Measurements from ENCODE around the gene RAB6C.
"Not testable (repeated sequence)": the region's sequence is repeated elsewhere in the genome, so short reads cannot be mapped to it uniquely, and the experiment has no call there.

Gene RAB6C

GRCh38 chr2:129996657-129997237 is 17.3 kb downstream of the RAB6C start:
- DNase-seq, result not testable (repeated sequence)

- not testable (repeated sequence) for DNase-seq
Observed at GRCh38 chr2:129998771-129999170, 19.3 kb downstream of the RAB6C start.

- DNase-seq, result not testable (repeated sequence)
Observed at GRCh38 chr2:130005862-130006261, 26.4 kb downstream of the RAB6C start.

- DNase-seq, result not testable (repeated sequence)
Observed at GRCh38 chr2:130016701-130017100, 37.2 kb downstream of the RAB6C start.

GRCh38 chr2:130019402-130019801 is 39.9 kb downstream of the RAB6C start:
- DNase-seq, result no peak

- DNase-seq, result not testable (repeated sequence)
Observed at GRCh38 chr2:130020069-130020468, 40.6 kb downstream of the RAB6C start.

- DNase-seq, result not testable (repeated sequence)
Observed at GRCh38 chr2:130025931-130026330, 46.5 kb downstream of the RAB6C start.
